ENCODE data around the gene ST3GAL4.
"Not testable (repeated sequence)": the region's sequence is repeated elsewhere in the genome, so short reads cannot be mapped to it uniquely, and the experiment has no call there.

The ST3GAL4 gene

GRCh38 chr11:126391286-126391954, 35.9 kb downstream of the ST3GAL4 start:
- DNase-seq: no peak

- no peak for DNase-seq
These were observed 36.6 kb downstream of the ST3GAL4 start for GRCh38 chr11:126391970-126392632.

GRCh38 chr11:126392633-126393013, 37.1 kb downstream of the ST3GAL4 start:
- no peak for DNase-seq

GRCh38 chr11:126393143-126393542, 37.7 kb downstream of the ST3GAL4 start:
- no peak for DNase-seq

- no peak for DNase-seq
These were observed 38.5 kb downstream of the ST3GAL4 start for GRCh38 chr11:126394036-126394435.

GRCh38 chr11:126394634-126395072, 39.2 kb downstream of the ST3GAL4 start:
- DNase-seq: not testable (repeated sequence)

GRCh38 chr11:126395784-126396183, 40.3 kb downstream of the ST3GAL4 start:
- not testable (repeated sequence) for DNase-seq

- DNase-seq: not testable (repeated sequence)
These were observed 40.8 kb downstream of the ST3GAL4 start for GRCh38 chr11:126396266-126396665.

GRCh38 chr11:126396965-126397364, 41.5 kb downstream of the ST3GAL4 start:
- DNase-seq: no peak

GRCh38 chr11:126398296-126398695, 42.8 kb downstream of the ST3GAL4 start:
- DNase-seq: no peak

- no peak for DNase-seq
These were observed 43.2 kb downstream of the ST3GAL4 start for GRCh38 chr11:126398721-126399120.

- DNase-seq: no peak
These were observed 44.5 kb downstream of the ST3GAL4 start for GRCh38 chr11:126400019-126400418.

- no peak for DNase-seq
These were observed 45.0 kb downstream of the ST3GAL4 start for GRCh38 chr11:126400479-126400878.

GRCh38 chr11:126403022-126403581, 47.6 kb downstream of the ST3GAL4 start:
- no peak for DNase-seq

GRCh38 chr11:126403658-126404057, 48.2 kb downstream of the ST3GAL4 start:
- DNase-seq: no peak

GRCh38 chr11:126404367-126404766, 48.9 kb downstream of the ST3GAL4 start:
- DNase-seq: peak; percentile 22

GRCh38 chr11:126405374-126405773, 49.9 kb downstream of the ST3GAL4 start:
- DNase-seq: no peak

GRCh38 chr11:126405906-126406305, 50.4 kb downstream of the ST3GAL4 start:
- DNase-seq: no peak

- DNase-seq: no peak
These were observed 50.9 kb downstream of the ST3GAL4 start for GRCh38 chr11:126406368-126406767.

GRCh38 chr11:126407101-126407521, 51.6 kb downstream of the ST3GAL4 start:
- DNase-seq: no peak

GRCh38 chr11:126407682-126408288, 52.3 kb downstream of the ST3GAL4 start:
- no peak for DNase-seq

GRCh38 chr11:126408496-126408895, 53.0 kb downstream of the ST3GAL4 start:
- DNase-seq: no peak

- DNase-seq: no peak
These were observed 53.6 kb downstream of the ST3GAL4 start for GRCh38 chr11:126408901-126409619.

Data from fibroblast of skin of abdomen (primary cell).